Calu3 (cell line): Measurements from ENCODE around the gene FOXP4. TPM values are rescaled to one million over a fixed set of nuclear protein-coding genes. Genes with fewer than 3 reads are reported as not detected.

Experiments used
- BruUV-seq: library from RNA; stranded (reverse); fragments of 400-500 nt; replicated peaks from 2 replicates; lab custom pipeline; 2021; lab: Mats Ljungman, UMichigan
- CTCF ChIA-PET: fragments of 300-600 bp; sonication (Branson Sonifier 250); formaldehyde crosslinking; loops from one replicate; lab custom pipeline; 2022; ENCODE audit warnings: antibody characterized with exemption; lab: Charles Lee
- DNase-seq: peaks from one replicate; pipeline ENCODE4 v3.0.0; 2022
- H3K27ac Mint-ChIP-seq: one replicate; pipeline ENCODE4 v1.8.0; 2022; ENCODE audit warnings: mixed read lengths; ENCODE audit not compliant: unreplicated experiment
- H3K27me3 Mint-ChIP-seq: one replicate; pipeline ENCODE4 v1.8.0; 2022; ENCODE audit warnings: mixed read lengths; ENCODE audit not compliant: unreplicated experiment
- H3K36me3 Mint-ChIP-seq: one replicate; pipeline ENCODE4 v1.8.0; 2022; ENCODE audit warnings: mild to moderate bottlenecking, moderate library complexity, mixed read lengths; ENCODE audit not compliant: insufficient read depth, unreplicated experiment
- H3K4me1 Mint-ChIP-seq: one replicate; pipeline ENCODE4 v1.8.0; 2022; ENCODE audit warnings: mild to moderate bottlenecking, low read depth, mixed read lengths; ENCODE audit not compliant: unreplicated experiment
- H3K4me3 Mint-ChIP-seq: one replicate; pipeline ENCODE4 v1.8.0; 2022; ENCODE audit warnings: mild to moderate bottlenecking, low read depth, moderate library complexity, mixed read lengths; ENCODE audit not compliant: unreplicated experiment
- H3K9me3 Mint-ChIP-seq: one replicate; pipeline ENCODE4 v1.8.0; 2022; ENCODE audit warnings: low read depth, mixed read lengths; ENCODE audit not compliant: unreplicated experiment
- intact Hi-C: fragments of 100-400 bp; cut with micrococcal nuclease; formaldehyde crosslinking; loops from one replicate; pipeline ENCODE4 v1.10.0; 2022; ENCODE audit not compliant: unreplicated experiment
- total RNA-seq: library from RNA; stranded (reverse); gene quantifications from 2 replicates; pipeline ENCODE4 v1.2.3, GENCODE V29; 2022
- TF ChIP-seq, protein P1 (sequence below): fragments of 200-600 bp; IDR thresholded peaks from one replicate; pipeline ENCODE4 v1.8.0; 2022; ENCODE audit warnings: antibody characterized with exemption; ENCODE audit not compliant: unreplicated experiment

The FOXP4 gene
- total RNA-seq, 1 experiment from 2014 or later, result 47.8 TPM

GRCh38 chr6:41588111-41588510 is 41.9 kb downstream of the FOXP4 start:
- DNase-seq, result no peak
- no peaks in the 10 kb centered on the region for H3K4me1 Mint-ChIP-seq

DNA sequence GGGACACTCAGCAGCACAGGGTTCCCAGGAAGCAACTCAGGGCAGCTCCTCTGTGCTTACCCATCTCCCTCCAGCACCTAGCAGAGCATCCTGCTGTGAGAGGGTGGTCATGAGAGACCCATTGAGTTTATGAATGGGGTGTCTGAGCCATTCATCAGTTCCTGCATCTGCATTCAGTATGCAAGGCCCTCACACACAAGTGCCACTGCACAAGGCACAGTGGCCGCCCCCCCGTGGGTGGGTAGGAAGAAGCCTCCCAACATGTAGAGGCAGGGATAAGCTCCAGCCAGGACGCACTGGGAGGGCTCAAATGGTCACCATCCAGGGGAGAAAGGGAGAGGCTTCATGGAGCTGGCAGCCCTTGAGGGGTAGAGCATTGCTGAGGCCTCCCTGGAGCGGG is 43.0 kb downstream of the FOXP4 start:
- Mint-ChIP-seq H3K4me1 (no peaks in the 10 kb centered on the region), H3K4me3 (no peak overlapping the region), H3K9me3 (no peaks in the 10 kb centered on the region), H3K27ac (no peak overlapping the region), H3K27me3 (no peaks in the 10 kb centered on the region), H3K36me3 (peaks cover 3% of the 10 kb centered on the region)
- DNase-seq, result no peak
- TF ChIP-seq, protein P1, sequence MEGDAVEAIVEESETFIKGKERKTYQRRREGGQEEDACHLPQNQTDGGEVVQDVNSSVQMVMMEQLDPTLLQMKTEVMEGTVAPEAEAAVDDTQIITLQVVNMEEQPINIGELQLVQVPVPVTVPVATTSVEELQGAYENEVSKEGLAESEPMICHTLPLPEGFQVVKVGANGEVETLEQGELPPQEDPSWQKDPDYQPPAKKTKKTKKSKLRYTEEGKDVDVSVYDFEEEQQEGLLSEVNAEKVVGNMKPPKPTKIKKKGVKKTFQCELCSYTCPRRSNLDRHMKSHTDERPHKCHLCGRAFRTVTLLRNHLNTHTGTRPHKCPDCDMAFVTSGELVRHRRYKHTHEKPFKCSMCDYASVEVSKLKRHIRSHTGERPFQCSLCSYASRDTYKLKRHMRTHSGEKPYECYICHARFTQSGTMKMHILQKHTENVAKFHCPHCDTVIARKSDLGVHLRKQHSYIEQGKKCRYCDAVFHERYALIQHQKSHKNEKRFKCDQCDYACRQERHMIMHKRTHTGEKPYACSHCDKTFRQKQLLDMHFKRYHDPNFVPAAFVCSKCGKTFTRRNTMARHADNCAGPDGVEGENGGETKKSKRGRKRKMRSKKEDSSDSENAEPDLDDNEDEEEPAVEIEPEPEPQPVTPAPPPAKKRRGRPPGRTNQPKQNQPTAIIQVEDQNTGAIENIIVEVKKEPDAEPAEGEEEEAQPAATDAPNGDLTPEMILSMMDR, result no peak
- intact Hi-C loops, result no loop called here
- CTCF ChIA-PET, result interaction anchor here (1.0 kb wide), 1 partner anchor 165 kb away, joined by 3 read pairs; no protein-coding TSS in a partner anchor
- BruUV-seq, result no TSS peak

More at GRCh38 chr6:41588111-41588510, 41.9 kb downstream of the FOXP4 start:
- no peak overlapping the region for H3K27ac Mint-ChIP-seq
- CTCF ChIA-PET, result interaction anchor here (1.1 kb wide), 1 partner anchor 11 kb away, joined by 3 read pairs; no protein-coding TSS in a partner anchor
- TF ChIP-seq, protein P1, result no peak
- H3K36me3 Mint-ChIP-seq, result peaks cover 3% of the 10 kb centered on the region
- H3K27me3 Mint-ChIP-seq, result no peaks in the 10 kb centered on the region
- BruUV-seq, result no TSS peak
- intact Hi-C loops, result no loop called here
- no peak overlapping the region for H3K4me3 Mint-ChIP-seq
- H3K9me3 Mint-ChIP-seq, result no peaks in the 10 kb centered on the region

DNA sequence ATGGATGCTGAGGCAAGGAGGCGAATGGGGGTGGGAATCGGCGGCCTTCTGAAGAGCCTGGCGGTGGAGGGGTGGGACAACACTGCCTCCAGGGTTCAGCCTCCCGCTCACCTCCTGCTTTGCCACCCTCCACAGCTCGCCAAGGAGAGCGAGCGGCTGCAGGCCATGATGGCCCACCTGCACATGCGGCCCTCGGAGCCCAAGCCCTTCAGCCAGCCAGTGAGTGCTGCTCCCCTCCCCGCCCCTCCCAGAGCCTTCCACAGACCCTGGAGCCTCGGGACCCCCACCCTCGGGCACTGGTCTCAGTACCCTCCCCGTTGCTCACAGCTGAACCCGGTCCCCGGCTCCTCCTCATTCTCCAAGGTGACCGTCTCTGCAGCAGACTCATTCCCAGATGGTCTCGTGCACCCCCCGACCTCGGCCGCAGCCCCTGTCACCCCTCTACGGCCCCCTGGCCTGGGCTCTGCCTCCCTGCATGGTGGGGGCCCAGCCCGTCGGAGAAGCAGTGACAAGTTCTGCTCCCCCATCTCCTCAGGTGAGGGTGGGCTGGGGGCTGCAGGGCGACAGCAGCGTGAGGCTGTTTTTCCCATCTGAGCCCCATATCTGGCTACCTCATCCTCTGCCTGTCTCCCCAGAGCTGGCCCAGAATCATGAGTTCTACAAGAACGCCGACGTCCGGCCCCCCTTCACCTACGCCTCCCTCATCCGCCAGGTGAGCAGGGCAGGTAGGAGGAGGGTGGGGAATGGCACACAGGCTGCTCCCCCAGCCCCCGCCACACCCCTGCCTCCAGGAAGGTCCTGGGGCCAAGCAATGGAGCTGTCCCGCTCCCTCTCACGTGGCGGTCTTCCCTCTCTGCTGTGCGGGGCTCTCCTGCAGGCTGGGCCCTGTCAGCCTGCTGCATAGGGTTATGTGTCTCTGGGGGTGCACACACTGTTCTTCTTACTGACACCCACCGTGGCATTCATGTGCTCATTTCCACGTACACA is 43.7 kb downstream of the FOXP4 start:
- intact Hi-C loops, result no loop called here

DNA sequence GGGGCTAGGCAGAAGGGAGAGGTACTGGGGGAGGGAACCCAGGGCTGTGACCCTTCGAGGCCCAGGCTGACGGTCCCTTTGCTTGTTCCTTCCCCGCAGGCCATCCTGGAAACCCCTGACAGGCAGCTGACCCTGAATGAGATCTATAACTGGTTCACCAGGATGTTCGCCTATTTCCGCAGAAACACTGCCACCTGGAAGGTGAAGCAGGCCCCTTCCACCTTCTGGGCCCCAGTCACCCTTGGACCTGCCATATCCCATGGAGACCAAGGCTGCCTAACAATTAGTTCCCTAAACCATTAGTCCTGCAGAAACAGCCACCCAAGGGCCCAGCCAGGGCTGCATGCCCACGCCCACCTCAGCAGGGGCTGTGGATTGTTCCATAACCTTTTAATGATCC is 44.9 kb downstream of the FOXP4 start:
- Mint-ChIP-seq H3K4me1 (no peaks in the 10 kb centered on the region), H3K9me3 (no peaks in the 10 kb centered on the region), H3K4me3 (no peak overlapping the region), H3K27ac (no peak overlapping the region), H3K36me3 (peaks cover 11% of the 10 kb centered on the region), H3K27me3 (no peaks in the 10 kb centered on the region)
- intact Hi-C loops, result no loop called here
- CTCF ChIA-PET, result interaction anchor here (0.5 kb wide), 1 partner anchor 190 kb away, joined by 3 read pairs; no protein-coding TSS in a partner anchor
- DNase-seq, result no peak
- TF ChIP-seq, protein P1, result no peak
- no TSS peak for BruUV-seq

More for the DNA sequence above, 43.7 kb downstream of the FOXP4 start:
- no TSS peak for BruUV-seq
- Mint-ChIP-seq H3K4me1 (no peaks in the 10 kb centered on the region), H3K36me3 (peaks cover 8% of the 10 kb centered on the region), H3K4me3 (no peak overlapping the region), H3K9me3 (no peaks in the 10 kb centered on the region), H3K27me3 (no peaks in the 10 kb centered on the region), H3K27ac (no peak overlapping the region)
- CTCF ChIA-PET, result interaction anchor here (1.0 kb wide), 1 partner anchor 165 kb away, joined by 3 read pairs; no protein-coding TSS in a partner anchor
- TF ChIP-seq, protein P1, result no peak
- DNase-seq, result no peak
